PC-9 (cell line): ENCODE measurements around the gene HINFP. TPM values are rescaled to one million over a fixed set of nuclear protein-coding genes. Genes with fewer than 3 reads are reported as not detected.
A peak's percentile ranks its signal among the peaks of the same experiment; 100 is the strongest.

Experiments
- BruUV-seq: library from RNA; stranded (reverse); fragments of 400-500 nt; replicated peaks from 2 replicates; lab custom pipeline; 2021; lab: Mats Ljungman, UMichigan
- CTCF ChIA-PET: fragments of 300-600 bp; sonication (Branson Sonifier 250); formaldehyde crosslinking; loops from one replicate; lab custom pipeline; 2022; ENCODE audit warnings: antibody characterized with exemption; lab: Charles Lee
- POLR2A ChIA-PET: fragments of 300-600 bp; sonication (Branson Sonifier 250); formaldehyde crosslinking; loops from one replicate; lab custom pipeline; 2022; ENCODE audit warnings: antibody characterized with exemption; ENCODE audit not compliant: unreplicated experiment; lab: Charles Lee
- DNase-seq, 2 experiments: peaks; one replicate each; pipeline versions ENCODE4 v3.0.0 to v3.0.0-alpha.2; 2015 to 2022; ENCODE audit warnings: mixed read lengths in 1 of 2
- H2AFZ ChIP-seq: fragments of 200-600 bp; sonication (generic); 2 replicates; pipeline ENCODE4 v1.8.1; 2017; ENCODE audit warnings: antibody characterized with exemption
- H3F3A ChIP-seq: fragments of 200-600 bp; sonication (generic); 2 replicates; pipeline ENCODE4 v1.8.1; 2017; ENCODE audit warnings: antibody characterized with exemption, mild to moderate bottlenecking, low read depth; ENCODE audit not compliant: insufficient read depth
- H3K27ac ChIP-seq: fragments of 200-600 bp; sonication (generic); 2 replicates; pipeline ENCODE4 v1.6.1; 2016; ENCODE audit warnings: mixed run types
- H3K27me3 ChIP-seq: fragments of 200-600 bp; sonication (generic); 2 replicates; pipeline ENCODE4 v1.6.1; 2016; ENCODE audit warnings: low read depth, mixed run types; ENCODE audit not compliant: insufficient read depth
- H3K36me3 ChIP-seq: fragments of 200-600 bp; sonication (generic); 2 replicates; pipeline ENCODE4 v1.6.1; 2016; ENCODE audit warnings: low read depth, mixed run types
- H3K4me1 ChIP-seq: fragments of 200-600 bp; sonication (generic); replicated peaks from 2 replicates; pipeline ENCODE4 v1.6.1; 2016; ENCODE audit warnings: mixed run types; ENCODE audit not compliant: insufficient read depth
- H3K4me2 ChIP-seq: fragments of 200-600 bp; sonication (generic); 2 replicates; pipeline ENCODE4 v1.6.1; 2017; ENCODE audit warnings: mixed run types
- H3K4me3 ChIP-seq: fragments of 200-600 bp; sonication (generic); 2 replicates; pipeline ENCODE4 v1.6.1; 2016; ENCODE audit warnings: mixed run types
- H3K79me2 ChIP-seq: fragments of 200-600 bp; sonication (generic); 2 replicates; pipeline ENCODE4 v1.6.1; 2017; ENCODE audit warnings: low read depth, mixed run types
- H3K9me2 ChIP-seq: fragments of 200-600 bp; sonication (generic); 2 replicates; pipeline ENCODE4 v1.8.1; 2017; ENCODE audit warnings: mild to moderate bottlenecking; ENCODE audit not compliant: insufficient read depth
- H3K9me3 ChIP-seq: fragments of 200-600 bp; sonication (generic); 2 replicates; pipeline ENCODE4 v1.8.1; 2016; ENCODE audit warnings: low read depth; ENCODE audit not compliant: insufficient read depth
- H4K20me1 ChIP-seq: fragments of 200-600 bp; sonication (generic); 2 replicates; pipeline ENCODE4 v1.8.1; 2017; ENCODE audit not compliant: insufficient read depth
- CTCF ChIP-seq: fragments of 200-600 bp; sonication (generic); conservative IDR thresholded peaks from 2 replicates; pipeline ENCODE4 v1.6.1; 2017; ENCODE audit warnings: mixed run types, antibody characterized with exemption, mild to moderate bottlenecking, moderate library complexity
- EZH2 ChIP-seq: fragments of 200-600 bp; sonication (generic); IDR thresholded peaks from 2 replicates; pipeline ENCODE4 v1.8.0; 2017; ENCODE audit warnings: antibody characterized with exemption, low read depth
- intact Hi-C: fragments of 100-400 bp; cut with micrococcal nuclease; formaldehyde crosslinking; loops from one replicate; pipeline ENCODE4 v1.10.0; 2022; ENCODE audit not compliant: unreplicated experiment
- total RNA-seq: library from RNA; stranded (reverse); gene quantifications from 2 replicates; pipeline ENCODE4 v1.2.3, GENCODE V29; 2021

The HINFP gene
- total RNA-seq, 1 experiment from 2014 or later, result 35.5 TPM

GRCh38 chr11:119109843-119110242 is 11.5 kb upstream of the HINFP start:
- peaks cover 25% of the 10 kb centered on the region for H3K4me1 ChIP-seq
- no peak for TF ChIP-seq CTCF
- H3K9me2 ChIP-seq, result no peaks in the 10 kb centered on the region
- ChIA-PET CTCF (no interaction called here), POLR2A (interaction anchor here (0.6 kb wide), 1 partner anchor 14 kb away, joined by 3 read pairs; no protein-coding TSS in a partner anchor)
- no peak overlapping the region for H3K4me3 ChIP-seq
- intact Hi-C loops, result no loop called here
- H3K27ac ChIP-seq, result no peak overlapping the region
- H3F3A ChIP-seq, result peaks cover 11% of the 10 kb centered on the region
- no peak overlapping the region for H3K4me2 ChIP-seq
- H2AFZ ChIP-seq, result no peak overlapping the region
- H3K36me3 ChIP-seq, result peaks cover 9% of the 10 kb centered on the region; the same call in 1 of the 2 replicates
- DNase-seq, result peak in 1 of 2 experiments; percentile 30
- H4K20me1 ChIP-seq, result no peaks in the 10 kb centered on the region
- peaks cover 16% of the 10 kb centered on the region for H3K79me2 ChIP-seq
- no peaks in the 10 kb centered on the region for H3K27me3 ChIP-seq
- no TSS peak for BruUV-seq
- no peaks in the 10 kb centered on the region for H3K9me3 ChIP-seq

GRCh38 chr11:119110439-119110838 is 10.9 kb upstream of the HINFP start:
- Histone ChIP-seq H3F3A (peaks cover 11% of the 10 kb centered on the region), H2AFZ (no peak overlapping the region), H4K20me1 (no peaks in the 10 kb centered on the region), H3K27ac (no peak overlapping the region), H3K27me3 (no peaks in the 10 kb centered on the region), H3K9me3 (no peaks in the 10 kb centered on the region), H3K4me2 (no peak overlapping the region), H3K4me1 (peaks cover 25% of the 10 kb centered on the region), H3K4me3 (no peak overlapping the region), H3K36me3 (peaks cover 9% of the 10 kb centered on the region; the same call in 1 of the 2 replicates), H3K79me2 (peaks cover 16% of the 10 kb centered on the region), H3K9me2 (no peaks in the 10 kb centered on the region)
- no peak for DNase-seq
- CTCF ChIA-PET, result no interaction called here
- POLR2A ChIA-PET, result no interaction called here
- intact Hi-C loops, result no loop called here
- TF ChIP-seq CTCF (no peak), EZH2 (no peak)
- BruUV-seq, result no TSS peak

GRCh38 chr11:119111361-119111925 is 9.9 kb upstream of the HINFP start:
- peaks cover 9% of the 10 kb centered on the region; the same call in 1 of the 2 replicates for H3K36me3 ChIP-seq
- no peak overlapping the region for H3K4me2 ChIP-seq
- no TSS peak for BruUV-seq
- no peaks in the 10 kb centered on the region for H3K9me2 ChIP-seq
- no peaks in the 10 kb centered on the region for H3K9me3 ChIP-seq
- TF ChIP-seq CTCF (no peak), EZH2 (no peak)
- ChIA-PET CTCF (interaction anchor here (0.6 kb wide), 1 partner anchor 1177 kb away, joined by 4 read pairs; no protein-coding TSS in a partner anchor), POLR2A (interaction anchor here (0.6 kb wide), 1 partner anchor 396 kb away, joined by 3 read pairs; no protein-coding TSS in a partner anchor)
- H3K27ac ChIP-seq, result no peak overlapping the region
- no peak overlapping the region for H3K4me3 ChIP-seq
- H3K79me2 ChIP-seq, result peaks cover 16% of the 10 kb centered on the region
- H3K27me3 ChIP-seq, result no peaks in the 10 kb centered on the region
- intact Hi-C loops, result no loop called here
- peaks cover 18% of the 10 kb centered on the region for H3K4me1 ChIP-seq
- H3F3A ChIP-seq, result peaks cover 11% of the 10 kb centered on the region
- no peaks in the 10 kb centered on the region for H4K20me1 ChIP-seq
- DNase-seq, result no peak
- no peak overlapping the region for H2AFZ ChIP-seq
